ENCODE results near the gene ASAP2. TPM values are rescaled to one million over a fixed set of nuclear protein-coding genes. Genes with fewer than 3 reads are reported as not detected.

ASAP2 gene
- total and polyA plus RNA-seq, 9 of the 15 experiments (the other 6 are each of a cell fraction or from before 2014, with no cell fraction given) = 0.06 to 4.3 (median 3.1) TPM

DNA sequence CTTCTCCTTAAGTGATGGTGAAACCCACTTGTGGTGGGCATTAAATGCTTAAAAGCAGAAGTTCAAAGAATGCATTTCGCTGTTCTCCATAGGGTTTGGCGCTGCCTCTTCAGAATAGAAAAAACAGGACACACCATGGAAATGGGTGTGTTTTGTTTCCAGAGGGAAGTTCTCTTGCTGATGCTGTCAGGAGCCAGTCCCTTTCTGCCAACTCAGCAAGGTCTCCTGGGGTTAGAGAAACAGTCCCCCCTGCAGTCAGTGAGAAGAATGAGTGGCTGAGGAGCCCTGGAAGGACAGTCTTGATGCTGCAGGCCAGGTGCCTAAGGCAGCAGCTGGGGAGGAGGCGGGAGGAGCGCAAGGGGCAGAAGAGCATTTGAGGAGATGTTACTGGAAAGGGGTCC lies 37.8 kb upstream of the ASAP2 start (continued):
- TF ChIP-seq, protein P1, sequence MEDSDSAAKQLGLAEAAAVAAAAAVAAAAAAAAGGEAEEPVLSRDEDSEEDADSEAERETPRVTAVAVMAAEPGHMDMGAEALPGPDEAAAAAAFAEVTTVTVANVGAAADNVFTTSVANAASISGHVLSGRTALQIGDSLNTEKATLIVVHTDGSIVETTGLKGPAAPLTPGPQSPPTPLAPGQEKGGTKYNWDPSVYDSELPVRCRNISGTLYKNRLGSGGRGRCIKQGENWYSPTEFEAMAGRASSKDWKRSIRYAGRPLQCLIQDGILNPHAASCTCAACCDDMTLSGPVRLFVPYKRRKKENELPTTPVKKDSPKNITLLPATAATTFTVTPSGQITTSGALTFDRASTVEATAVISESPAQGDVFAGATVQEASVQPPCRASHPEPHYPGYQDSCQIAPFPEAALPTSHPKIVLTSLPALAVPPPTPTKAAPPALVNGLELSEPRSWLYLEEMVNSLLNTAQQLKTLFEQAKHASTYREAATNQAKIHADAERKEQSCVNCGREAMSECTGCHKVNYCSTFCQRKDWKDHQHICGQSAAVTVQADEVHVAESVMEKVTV (CRISPR knock-in tag; IDR thresholded peaks at IDR 0.05) = 0 out of 2 replicates have a peak, but pooled peaks have one; percentile 7
- TF ChIP-seq MAFK (IDR thresholded peaks at IDR 0.05; ENCODE audit: low read length) (peak; percentile 96), MXI1 (IDR thresholded peaks at IDR 0.05; ENCODE audit: low read depth, low read length) (no peak), MAFF (IDR thresholded peaks at IDR 0.05; ENCODE audit: low read length) (peak; percentile 95), NR2C1 (IDR thresholded peaks at IDR 0.05) (no peak), NR2C1 (tag; IDR thresholded peaks at IDR 0.05) (no peak), HDAC8 (tag; IDR thresholded peaks at IDR 0.05) (no peak), DMBX1 (CRISPR knock-in tag; IDR thresholded peaks at IDR 0.05; ENCODE audit: borderline replicate concordance) (no peak), ZNF444 (CRISPR knock-in tag; IDR thresholded peaks at IDR 0.05) (no peak), C11orf30 (IDR thresholded peaks at IDR 0.05; ENCODE audit: low read depth) (peak; percentile 96)
- TF ChIP-seq, protein P2, sequence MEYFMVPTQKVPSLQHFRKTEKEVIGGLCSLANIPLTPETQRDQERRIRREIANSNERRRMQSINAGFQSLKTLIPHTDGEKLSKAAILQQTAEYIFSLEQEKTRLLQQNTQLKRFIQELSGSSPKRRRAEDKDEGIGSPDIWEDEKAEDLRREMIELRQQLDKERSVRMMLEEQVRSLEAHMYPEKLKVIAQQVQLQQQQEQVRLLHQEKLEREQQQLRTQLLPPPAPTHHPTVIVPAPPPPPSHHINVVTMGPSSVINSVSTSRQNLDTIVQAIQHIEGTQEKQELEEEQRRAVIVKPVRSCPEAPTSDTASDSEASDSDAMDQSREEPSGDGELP (CRISPR knock-in tag; IDR thresholded peaks at IDR 0.05; ENCODE audit: borderline replicate concordance) = peak; percentile 31; the same call in 1 of the 2 replicates
